ENCODE data around the gene NRXN3. TPM values are rescaled to one million over a fixed set of nuclear protein-coding genes. Genes with fewer than 3 reads are reported as not detected.

NRXN3 gene
- total RNA-seq, 1 experiment from 2014 or later: not detected

GRCh38 chr14:79904497-79904896 is 1734.3 kb downstream of the NRXN3 start:
- H3K36me3 ChIP-seq (ENCODE audit: control insufficient read depth in 1 of 2, insufficient read depth in 2 of 2, low read length in 2 of 2): no peaks in the 10 kb centered on the region
- H2AFZ ChIP-seq (ENCODE audit: low read depth, low read length, poor library complexity, severe bottlenecking): no peak overlapping the region
- H3K4me3 ChIP-seq (replicated peaks in 1 of 2; ENCODE audit: low read depth in 1 of 2, low read length in 2 of 2): no peak overlapping the region
- TF ChIP-seq POLR2A (IDR thresholded peaks at IDR 0.05; ENCODE audit: borderline replicate concordance, extremely low read depth, insufficient read depth, insufficient read length): no peak
- no peak for TF ChIP-seq ATF3 (IDR thresholded peaks at IDR 0.05)
- TF ChIP-seq POLR2AphosphoS5 (IDR thresholded peaks at IDR 0.05; ENCODE audit: low read depth, low read length): no peak
- TF ChIP-seq MAX (IDR thresholded peaks at IDR 0.05): no peak
- TF ChIP-seq CBX3 (IDR thresholded peaks at IDR 0.05; ENCODE audit: low read depth): no peak
- no peak for TF ChIP-seq SIN3A (IDR thresholded peaks at IDR 0.05; ENCODE audit: low read depth)
- TF ChIP-seq ZFX (IDR thresholded peaks at IDR 0.05): no peak
- no peak for TF ChIP-seq ELF1 (IDR thresholded peaks at IDR 0.05; ENCODE audit: borderline replicate concordance, low read depth)
- TF ChIP-seq CTCF (IDR thresholded peaks at IDR 0.05 in 2 of 3, conservative IDR thresholded peaks at IDR 0.05 in 1 of 3; ENCODE audit: borderline replicate concordance in 1 of 3, insufficient read depth in 1 of 3, low read depth in 2 of 3, low read length in 2 of 3): no peak
- TF ChIP-seq CEBPB (IDR thresholded peaks at IDR 0.05; ENCODE audit: low read depth): no peak
- TF ChIP-seq SRF (IDR thresholded peaks at IDR 0.05; ENCODE audit: low read depth): no peak
- TF ChIP-seq YY1 (IDR thresholded peaks at IDR 0.05; ENCODE audit: extremely low read depth, insufficient replicate concordance, low read depth, low read length): no peak
- no peak for TF ChIP-seq RAD21 (IDR thresholded peaks at IDR 0.05; ENCODE audit: low read depth)
- no peak for TF ChIP-seq SP1 (IDR thresholded peaks at IDR 0.05; ENCODE audit: low read depth)
- TF ChIP-seq EZH2phosphoT487 (IDR thresholded peaks at IDR 0.05; ENCODE audit: borderline replicate concordance): no peak
- TF ChIP-seq REST (IDR thresholded peaks at IDR 0.05; ENCODE audit: low read depth): no peak
- no peak for TF ChIP-seq EGR1 (IDR thresholded peaks at IDR 0.05; ENCODE audit: low read depth)
- peaks cover 10 to 16% of the 10 kb centered on the region in 2 experiments; a peak in 3 of 4 replicates for H3K9me3 ChIP-seq (ENCODE audit: control insufficient read depth in 1 of 2, insufficient read depth in 1 of 2, low read depth in 1 of 2, low read length in 2 of 2)
- H4K20me1 ChIP-seq (ENCODE audit: insufficient read depth): no peaks in the 10 kb centered on the region
- DNase-seq (ENCODE audit: low read depth, low spot score) (no peak), ATAC-seq (no peak)
- H3K27me3 ChIP-seq (ENCODE audit: insufficient read depth, low read length): no peaks in the 10 kb centered on the region
- RAD21 ChIA-PET (ENCODE audit: low non-redundant PET in 1 of 2, low total read pairs in 2 of 2, uncharacterized antibody in 2 of 2, unreplicated experiment in 2 of 2): no interaction called here
- BruUV-seq (replicated peaks): no TSS peak
- POLR2A ChIA-PET: no interaction called here
- no peak overlapping the region for H3K27ac ChIP-seq (ENCODE audit: low read depth, low read length)
- intact Hi-C loops (cut with micrococcal nuclease): no loop called here
- H3K9me2 ChIP-seq (ENCODE audit: insufficient read depth): no peaks in the 10 kb centered on the region
- CTCF ChIA-PET: no interaction called here
- no peak overlapping the region for H3K4me2 ChIP-seq (ENCODE audit: low read length)
- H3K79me2 ChIP-seq (ENCODE audit: insufficient read depth, low read length): no peaks in the 10 kb centered on the region
- H3K9ac ChIP-seq (ENCODE audit: low read length): no peak overlapping the region
- H3K4me1 ChIP-seq (ENCODE audit: control insufficient read depth in 1 of 2, insufficient read depth in 2 of 2, low read length in 2 of 2): no peaks in the 10 kb centered on the region

Data from HCT116 (cell line).